ENCODE data around the gene ZNF609. TPM values are rescaled to one million over a fixed set of nuclear protein-coding genes. Genes with fewer than 3 reads are reported as not detected.

ZNF609 gene
- total RNA-seq, 1 experiment from 2014 or later: 31.0 TPM

DNA sequence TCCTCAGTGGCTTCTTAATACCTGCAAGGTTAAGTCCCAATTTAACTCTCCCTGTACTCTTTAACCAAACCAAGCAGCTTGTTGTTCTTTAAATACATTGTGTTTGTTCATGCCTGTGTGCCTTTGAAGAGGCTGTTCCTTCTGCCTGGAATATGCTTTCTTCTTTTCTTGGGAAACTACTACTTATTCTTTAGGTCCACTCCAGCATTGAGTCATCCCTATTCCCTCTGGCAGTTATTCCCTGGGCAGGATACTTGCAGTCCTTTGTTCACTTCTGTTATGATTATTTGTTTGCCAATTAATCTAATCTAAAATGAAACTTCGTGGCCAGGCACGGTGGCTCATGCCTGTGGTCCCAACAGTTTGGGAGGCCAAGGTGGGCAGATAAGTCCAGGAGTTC is 139.3 kb downstream of the ZNF609 start:
- no peaks in the 10 kb centered on the region for H3K9me2 ChIP-seq (ENCODE audit: insufficient read depth)
- H3K36me3 ChIP-seq (ENCODE audit: control insufficient read depth in 1 of 2, insufficient read depth in 2 of 2, low read length in 2 of 2): no peaks in the 10 kb centered on the region
- no peak overlapping the region for H3K4me2 ChIP-seq (ENCODE audit: low read length)
- CTCF ChIA-PET: interaction anchor here (0.7 kb wide), 1 partner anchor 184 kb away, joined by 3 read pairs; no protein-coding TSS in a partner anchor
- no TSS peak for BruUV-seq (replicated peaks)
- intact Hi-C loops (cut with micrococcal nuclease): no loop called here
- H4K20me1 ChIP-seq (ENCODE audit: insufficient read depth): peaks cover 9% of the 10 kb centered on the region; the same call in 1 of the 2 replicates
- no peaks in the 10 kb centered on the region for H3K27me3 ChIP-seq (ENCODE audit: insufficient read depth, low read length)
- H3K79me2 ChIP-seq (ENCODE audit: insufficient read depth, low read length): peaks cover 38% of the 10 kb centered on the region
- H3K9me3 ChIP-seq (ENCODE audit: control insufficient read depth in 1 of 2, insufficient read depth in 1 of 2, low read depth in 1 of 2, low read length in 2 of 2): no peaks in the 10 kb centered on the region
- H2AFZ ChIP-seq (ENCODE audit: low read depth, low read length, poor library complexity, severe bottlenecking): no peak overlapping the region
- POLR2A ChIA-PET: no interaction called here
- TF ChIP-seq, protein P1, sequence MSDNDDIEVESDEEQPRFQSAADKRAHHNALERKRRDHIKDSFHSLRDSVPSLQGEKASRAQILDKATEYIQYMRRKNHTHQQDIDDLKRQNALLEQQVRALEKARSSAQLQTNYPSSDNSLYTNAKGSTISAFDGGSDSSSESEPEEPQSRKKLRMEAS (IDR thresholded peaks at IDR 0.05): no peak
- TF ChIP-seq, protein P2, sequence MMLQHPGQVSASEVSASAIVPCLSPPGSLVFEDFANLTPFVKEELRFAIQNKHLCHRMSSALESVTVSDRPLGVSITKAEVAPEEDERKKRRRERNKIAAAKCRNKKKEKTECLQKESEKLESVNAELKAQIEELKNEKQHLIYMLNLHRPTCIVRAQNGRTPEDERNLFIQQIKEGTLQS (IDR thresholded peaks at IDR 0.05): no peak
- no peak for TF ChIP-seq EZH2 (IDR thresholded peaks at IDR 0.05)
- TF ChIP-seq, protein P3, sequence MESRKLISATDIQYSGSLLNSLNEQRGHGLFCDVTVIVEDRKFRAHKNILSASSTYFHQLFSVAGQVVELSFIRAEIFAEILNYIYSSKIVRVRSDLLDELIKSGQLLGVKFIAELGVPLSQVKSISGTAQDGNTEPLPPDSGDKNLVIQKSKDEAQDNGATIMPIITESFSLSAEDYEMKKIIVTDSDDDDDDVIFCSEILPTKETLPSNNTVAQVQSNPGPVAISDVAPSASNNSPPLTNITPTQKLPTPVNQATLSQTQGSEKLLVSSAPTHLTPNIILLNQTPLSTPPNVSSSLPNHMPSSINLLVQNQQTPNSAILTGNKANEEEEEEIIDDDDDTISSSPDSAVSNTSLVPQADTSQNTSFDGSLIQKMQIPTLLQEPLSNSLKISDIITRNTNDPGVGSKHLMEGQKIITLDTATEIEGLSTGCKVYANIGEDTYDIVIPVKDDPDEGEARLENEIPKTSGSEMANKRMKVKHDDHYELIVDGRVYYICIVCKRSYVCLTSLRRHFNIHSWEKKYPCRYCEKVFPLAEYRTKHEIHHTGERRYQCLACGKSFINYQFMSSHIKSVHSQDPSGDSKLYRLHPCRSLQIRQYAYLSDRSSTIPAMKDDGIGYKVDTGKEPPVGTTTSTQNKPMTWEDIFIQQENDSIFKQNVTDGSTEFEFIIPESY (IDR thresholded peaks at IDR 0.05; ENCODE audit: extremely low read depth, insufficient replicate concordance, low read length): no peak
- TF ChIP-seq, protein P4, sequence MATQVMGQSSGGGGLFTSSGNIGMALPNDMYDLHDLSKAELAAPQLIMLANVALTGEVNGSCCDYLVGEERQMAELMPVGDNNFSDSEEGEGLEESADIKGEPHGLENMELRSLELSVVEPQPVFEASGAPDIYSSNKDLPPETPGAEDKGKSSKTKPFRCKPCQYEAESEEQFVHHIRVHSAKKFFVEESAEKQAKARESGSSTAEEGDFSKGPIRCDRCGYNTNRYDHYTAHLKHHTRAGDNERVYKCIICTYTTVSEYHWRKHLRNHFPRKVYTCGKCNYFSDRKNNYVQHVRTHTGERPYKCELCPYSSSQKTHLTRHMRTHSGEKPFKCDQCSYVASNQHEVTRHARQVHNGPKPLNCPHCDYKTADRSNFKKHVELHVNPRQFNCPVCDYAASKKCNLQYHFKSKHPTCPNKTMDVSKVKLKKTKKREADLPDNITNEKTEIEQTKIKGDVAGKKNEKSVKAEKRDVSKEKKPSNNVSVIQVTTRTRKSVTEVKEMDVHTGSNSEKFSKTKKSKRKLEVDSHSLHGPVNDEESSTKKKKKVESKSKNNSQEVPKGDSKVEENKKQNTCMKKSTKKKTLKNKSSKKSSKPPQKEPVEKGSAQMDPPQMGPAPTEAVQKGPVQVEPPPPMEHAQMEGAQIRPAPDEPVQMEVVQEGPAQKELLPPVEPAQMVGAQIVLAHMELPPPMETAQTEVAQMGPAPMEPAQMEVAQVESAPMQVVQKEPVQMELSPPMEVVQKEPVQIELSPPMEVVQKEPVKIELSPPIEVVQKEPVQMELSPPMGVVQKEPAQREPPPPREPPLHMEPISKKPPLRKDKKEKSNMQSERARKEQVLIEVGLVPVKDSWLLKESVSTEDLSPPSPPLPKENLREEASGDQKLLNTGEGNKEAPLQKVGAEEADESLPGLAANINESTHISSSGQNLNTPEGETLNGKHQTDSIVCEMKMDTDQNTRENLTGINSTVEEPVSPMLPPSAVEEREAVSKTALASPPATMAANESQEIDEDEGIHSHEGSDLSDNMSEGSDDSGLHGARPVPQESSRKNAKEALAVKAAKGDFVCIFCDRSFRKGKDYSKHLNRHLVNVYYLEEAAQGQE (IDR thresholded peaks at IDR 0.05; ENCODE audit: low read depth): no peak
- TF ChIP-seq ZNF274 (IDR thresholded peaks at IDR 0.05; ENCODE audit: low read depth, low read length): no peak
- no peak for TF ChIP-seq TCF7L2 (IDR thresholded peaks at IDR 0.05; ENCODE audit: borderline replicate concordance, extremely low read depth, insufficient read depth, insufficient read length)
- no peak for TF ChIP-seq CEBPB (IDR thresholded peaks at IDR 0.05; ENCODE audit: low read depth)
- no peak for TF ChIP-seq FOSL1 (IDR thresholded peaks at IDR 0.05; ENCODE audit: low read depth)
- TF ChIP-seq CBX3 (IDR thresholded peaks at IDR 0.05; ENCODE audit: low read depth): no peak
- no peak for TF ChIP-seq EGR1 (IDR thresholded peaks at IDR 0.05; ENCODE audit: low read depth)
- no peak for TF ChIP-seq RAD21 (IDR thresholded peaks at IDR 0.05; ENCODE audit: low read depth)
- no peak for TF ChIP-seq POLR2A (IDR thresholded peaks at IDR 0.05; ENCODE audit: borderline replicate concordance, extremely low read depth, insufficient read depth, insufficient read length)
- TF ChIP-seq SRF (IDR thresholded peaks at IDR 0.05; ENCODE audit: low read depth): no peak
- no peak for TF ChIP-seq SP1 (IDR thresholded peaks at IDR 0.05; ENCODE audit: low read depth)
- TF ChIP-seq, protein P5, sequence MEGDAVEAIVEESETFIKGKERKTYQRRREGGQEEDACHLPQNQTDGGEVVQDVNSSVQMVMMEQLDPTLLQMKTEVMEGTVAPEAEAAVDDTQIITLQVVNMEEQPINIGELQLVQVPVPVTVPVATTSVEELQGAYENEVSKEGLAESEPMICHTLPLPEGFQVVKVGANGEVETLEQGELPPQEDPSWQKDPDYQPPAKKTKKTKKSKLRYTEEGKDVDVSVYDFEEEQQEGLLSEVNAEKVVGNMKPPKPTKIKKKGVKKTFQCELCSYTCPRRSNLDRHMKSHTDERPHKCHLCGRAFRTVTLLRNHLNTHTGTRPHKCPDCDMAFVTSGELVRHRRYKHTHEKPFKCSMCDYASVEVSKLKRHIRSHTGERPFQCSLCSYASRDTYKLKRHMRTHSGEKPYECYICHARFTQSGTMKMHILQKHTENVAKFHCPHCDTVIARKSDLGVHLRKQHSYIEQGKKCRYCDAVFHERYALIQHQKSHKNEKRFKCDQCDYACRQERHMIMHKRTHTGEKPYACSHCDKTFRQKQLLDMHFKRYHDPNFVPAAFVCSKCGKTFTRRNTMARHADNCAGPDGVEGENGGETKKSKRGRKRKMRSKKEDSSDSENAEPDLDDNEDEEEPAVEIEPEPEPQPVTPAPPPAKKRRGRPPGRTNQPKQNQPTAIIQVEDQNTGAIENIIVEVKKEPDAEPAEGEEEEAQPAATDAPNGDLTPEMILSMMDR (IDR thresholded peaks at IDR 0.05 in 2 of 3, conservative IDR thresholded peaks at IDR 0.05 in 1 of 3; ENCODE audit: borderline replicate concordance in 1 of 3, insufficient read depth in 1 of 3, low read depth in 2 of 3, low read length in 2 of 3): no peak
- TF ChIP-seq POLR2AphosphoS5 (IDR thresholded peaks at IDR 0.05; ENCODE audit: low read depth, low read length): no peak
- no peak for TF ChIP-seq SIN3A (IDR thresholded peaks at IDR 0.05; ENCODE audit: low read depth)
- no peak for TF ChIP-seq ELF1 (IDR thresholded peaks at IDR 0.05; ENCODE audit: borderline replicate concordance, low read depth)
- H3K4me1 ChIP-seq (ENCODE audit: control insufficient read depth in 1 of 2, insufficient read depth in 2 of 2, low read length in 2 of 2): peaks cover 18 to 24% of the 10 kb centered on the region in 2 experiments
- RAD21 ChIA-PET (ENCODE audit: low non-redundant PET in 1 of 2, low total read pairs in 2 of 2, uncharacterized antibody in 2 of 2, unreplicated experiment in 2 of 2): no interaction called here
- no peak overlapping the region for H3K27ac ChIP-seq (ENCODE audit: low read depth, low read length)
- no peak for DNase-seq (ENCODE audit: low read depth, low spot score)
- no peak; the same call in 1 of the 2 replicates for ATAC-seq
- no peak overlapping the region for H3K4me3 ChIP-seq (replicated peaks in 1 of 2; ENCODE audit: low read depth in 1 of 2, low read length in 2 of 2)
- no peak overlapping the region for H3K9ac ChIP-seq (ENCODE audit: low read length)
